Measurements from ENCODE around the gene FGD1. TPM values are rescaled to one million over a fixed set of nuclear protein-coding genes. Genes with fewer than 3 reads are reported as not detected.

The FGD1 gene
- total and polyA plus RNA-seq, 2 of the 4 experiments (the other 2 are of a cell fraction), result 2.0 to 12.3 TPM

DNA sequence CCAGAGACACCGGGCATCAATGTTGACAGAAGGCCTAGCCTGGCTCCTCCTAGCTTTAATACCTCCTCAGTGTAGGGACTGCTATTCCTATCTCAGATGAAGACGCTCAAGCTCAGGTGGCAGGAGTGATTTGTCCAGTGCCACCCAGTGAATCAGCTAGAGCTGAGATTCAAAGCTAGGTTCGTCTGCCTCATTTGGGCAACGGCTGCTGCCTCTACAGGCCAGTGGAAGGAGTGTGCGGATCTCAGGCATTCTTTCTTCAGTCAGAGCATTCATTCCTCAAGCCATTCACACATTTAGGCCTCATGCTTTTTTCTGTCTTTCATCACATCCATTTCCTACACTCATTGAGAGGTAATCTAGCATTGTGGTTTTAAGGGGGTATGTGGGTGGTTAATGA, 48.6 kb downstream of the FGD1 start:
- in situ Hi-C loops (cut with MboI; ENCODE audit: low sequenced_read_pairs) (loop anchor here (25.0 kb wide), 1 partner anchor 410 kb away; the partner anchor contains the start of gene PHF8), intact Hi-C loops (cut with micrococcal nuclease) (loop anchor here (10.0 kb wide), 1 partner anchor 203 kb away; no protein-coding TSS in a partner anchor), dilution Hi-C loops (cut with HindIII; ENCODE audit: low sequenced_read_pairs, unreplicated experiment) (no loop called here)
- H3K4me1 ChIP-seq (ENCODE audit: control insufficient read depth, insufficient read depth, low read length), result no peaks in the 10 kb centered on the region
- peaks cover 3% of the 10 kb centered on the region; the same call in 1 of the 2 replicates for H3K27me3 ChIP-seq (ENCODE audit: control insufficient read depth, insufficient read depth, low read length)
- no peak overlapping the region for H2AK9ac ChIP-seq (replicated peaks; ENCODE audit: low read depth, low read length, poor library complexity)
- ChIA-PET POLR2A (ENCODE audit: unreplicated experiment) (no interaction called here), CTCF (interaction anchor here (0.9 kb wide), 1 partner anchor 52 kb away, joined by 3 read pairs; no protein-coding TSS in a partner anchor)
- no peak overlapping the region for H4K5ac ChIP-seq (ENCODE audit: low read depth, low read length)
- H4K91ac ChIP-seq (ENCODE audit: insufficient read depth, low read depth, low read length), result no peak overlapping the region
- peaks cover 20% of the 10 kb centered on the region; the same call in 1 of the 2 replicates for H3K36me3 ChIP-seq (ENCODE audit: control insufficient read depth, insufficient read depth, low read length)
- no peak overlapping the region for H3K14ac ChIP-seq (replicated peaks; ENCODE audit: low read depth, low read length)
- no peak overlapping the region for H3K56ac ChIP-seq (ENCODE audit: extremely low read depth, insufficient read depth, low read length)
- H3K9me3 ChIP-seq (ENCODE audit: control insufficient read depth, insufficient read depth, low read length), result no peaks in the 10 kb centered on the region
- no peak overlapping the region for H4K8ac ChIP-seq (ENCODE audit: low read depth in 2 of 2, low read length in 2 of 2)
- H3K79me1 ChIP-seq (ENCODE audit: low read depth in 1 of 2, low read length in 2 of 2), result peaks cover 0 to 3% of the 10 kb centered on the region in 2 experiments; a peak in 1 of 4 replicates
- H3K4me2 ChIP-seq (ENCODE audit: low read depth, low read length), result no peak overlapping the region
- DNase-seq (no peak), ATAC-seq (ENCODE audit: low read depth) (peak; percentile 42)
- H3K27ac ChIP-seq (ENCODE audit: insufficient read depth, low read length), result no peak overlapping the region
- H3K4ac ChIP-seq (ENCODE audit: low read depth, low read length), result no peak overlapping the region
- H3K9ac ChIP-seq (ENCODE audit: low read depth, low read length), result no peak overlapping the region
- H2BK5ac ChIP-seq (ENCODE audit: low read depth, low read length, poor library complexity, severe bottlenecking), result no peak overlapping the region
- H2BK15ac ChIP-seq (ENCODE audit: low read depth, low read length), result no peak overlapping the region
- no peak overlapping the region for H2BK20ac ChIP-seq (ENCODE audit: low read depth, low read length)
- H3K23ac ChIP-seq (ENCODE audit: low read depth, low read length), result no peak overlapping the region
- H2AFZ ChIP-seq (replicated peaks; ENCODE audit: low read length, poor library complexity), result no peak overlapping the region
- WGBS, 2 experiments (ENCODE audit: extremely low coverage in 2 of 2, insufficient read length in 1 of 2), result 60% methylated on average over 1 of the region's 5 CpGs; no CpG with 5 or more reads in 1 of the 2 experiments
- TF ChIP-seq, protein P1, sequence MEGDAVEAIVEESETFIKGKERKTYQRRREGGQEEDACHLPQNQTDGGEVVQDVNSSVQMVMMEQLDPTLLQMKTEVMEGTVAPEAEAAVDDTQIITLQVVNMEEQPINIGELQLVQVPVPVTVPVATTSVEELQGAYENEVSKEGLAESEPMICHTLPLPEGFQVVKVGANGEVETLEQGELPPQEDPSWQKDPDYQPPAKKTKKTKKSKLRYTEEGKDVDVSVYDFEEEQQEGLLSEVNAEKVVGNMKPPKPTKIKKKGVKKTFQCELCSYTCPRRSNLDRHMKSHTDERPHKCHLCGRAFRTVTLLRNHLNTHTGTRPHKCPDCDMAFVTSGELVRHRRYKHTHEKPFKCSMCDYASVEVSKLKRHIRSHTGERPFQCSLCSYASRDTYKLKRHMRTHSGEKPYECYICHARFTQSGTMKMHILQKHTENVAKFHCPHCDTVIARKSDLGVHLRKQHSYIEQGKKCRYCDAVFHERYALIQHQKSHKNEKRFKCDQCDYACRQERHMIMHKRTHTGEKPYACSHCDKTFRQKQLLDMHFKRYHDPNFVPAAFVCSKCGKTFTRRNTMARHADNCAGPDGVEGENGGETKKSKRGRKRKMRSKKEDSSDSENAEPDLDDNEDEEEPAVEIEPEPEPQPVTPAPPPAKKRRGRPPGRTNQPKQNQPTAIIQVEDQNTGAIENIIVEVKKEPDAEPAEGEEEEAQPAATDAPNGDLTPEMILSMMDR (conservative IDR thresholded peaks at IDR 0.05; ENCODE audit: low read depth, low read length), result 0 out of 2 replicates have a peak, but pooled peaks have one; percentile 11
- TF ChIP-seq MAFK (IDR thresholded peaks at IDR 0.05; ENCODE audit: low read depth, low read length) (no peak), RAD21 (IDR thresholded peaks at IDR 0.05; ENCODE audit: low read length) (no peak)
- H3K9me1 ChIP-seq (ENCODE audit: insufficient read depth, low read length), result no peaks in the 10 kb centered on the region
- H4K20me1 ChIP-seq (ENCODE audit: insufficient read depth, low read length), result no peaks in the 10 kb centered on the region; the same call in 1 of the 2 replicates
- no peak overlapping the region for H2BK120ac ChIP-seq (ENCODE audit: low read depth, low read length)
- H2AK5ac ChIP-seq (ENCODE audit: low read depth, low read length), result no peak overlapping the region
- no TSS peak for BruUV-seq (replicated peaks)
- no peak overlapping the region for H3K18ac ChIP-seq (ENCODE audit: low read depth, low read length)
- no peak overlapping the region for H3K4me3 ChIP-seq (ENCODE audit: insufficient read depth, low read depth, low read length)
